Thyroid gland (tissue), 4 donors: Measurements from ENCODE around the gene TMEM158. TPM values are rescaled to one million over a fixed set of nuclear protein-coding genes. Genes with fewer than 3 reads are reported as not detected.

ENCODE experiments used
- DNase-seq, 2 donors: peaks; one replicate each; pipeline ENCODE4 v3.0.0-alpha.2; 2019
- H3K27ac ChIP-seq, 3 donors: fragments of 200-600 bp; sonication (generic); 1 replicate in 2 of 3; 2 replicates in 1 of 3; pipeline ENCODE4 v1.5.1; 2016 to 2019; ENCODE audit warnings: mild to moderate bottlenecking in 1 of 3, moderate library complexity in 1 of 3
- H3K27me3 ChIP-seq: fragments of 200-600 bp; sonication (generic); one replicate; pipeline ENCODE4 v1.5.1; 2019
- H3K36me3 ChIP-seq, 2 donors: fragments of 200-600 bp; sonication (generic); one replicate each; pipeline ENCODE4 v1.5.1; 2016 to 2019
- H3K4me1 ChIP-seq, 2 donors: fragments of 200-600 bp; sonication (generic); one replicate each; pipeline ENCODE4 v1.5.1; 2017 to 2019
- H3K4me3 ChIP-seq, 3 donors: fragments of 200-600 bp; sonication (generic); replicated peaks in 1 of 3; 1 replicate in 2 of 3; 2 replicates in 1 of 3; pipeline ENCODE4 v1.5.1; 2016; ENCODE audit warnings: mild to moderate bottlenecking in 1 of 3
- H3K9me3 ChIP-seq: fragments of 200-600 bp; sonication (generic); one replicate; pipeline ENCODE4 v1.5.1; 2017
- POLR2A ChIP-seq, 2 donors: fragments of 450-650 bp; IDR thresholded peaks; one replicate each; pipeline ENCODE4 v1.6.1; 2017; ENCODE audit warnings: antibody characterized with exemption in 2 of 2, mild to moderate bottlenecking in 2 of 2, moderate library complexity in 1 of 2
- WGBS, 2 donors: methylation state at CpG; one replicate each; pipeline ENCODE4 v1.1.5; 2017; 5-methylcytosine and 5-hydroxymethylcytosine counted together
- intact Hi-C: fragments of 100-400 bp; cut with DNase I; formaldehyde crosslinking; loops from one replicate; pipeline ENCODE4 v1.15.1; 2023
- total RNA-seq, 4 donors: library from RNA; depleted of rRNA; stranded (reverse); fragments of >200 nt; gene quantifications; one replicate each; pipeline ENCODE4 v1.2.3, GENCODE V29; 2016
- TF ChIP-seq, protein P1 (sequence below), 6 experiments: fragments of 200-600 bp in 3 of 6; fragments of 450-650 bp in 3 of 6; sonication (generic) in 3 of 6; IDR thresholded peaks; one replicate each; pipeline ENCODE4 v1.5.1; 2016 to 2019; ENCODE audit warnings: antibody characterized with exemption in 6 of 6, mild to moderate bottlenecking in 2 of 6, inconsistent platforms in 1 of 6, moderate library complexity in 1 of 6

The TMEM158 gene
- total RNA-seq, 4 donors from 2014 or later = 0.40 to 0.78 TPM; not detected in 2

DNA sequence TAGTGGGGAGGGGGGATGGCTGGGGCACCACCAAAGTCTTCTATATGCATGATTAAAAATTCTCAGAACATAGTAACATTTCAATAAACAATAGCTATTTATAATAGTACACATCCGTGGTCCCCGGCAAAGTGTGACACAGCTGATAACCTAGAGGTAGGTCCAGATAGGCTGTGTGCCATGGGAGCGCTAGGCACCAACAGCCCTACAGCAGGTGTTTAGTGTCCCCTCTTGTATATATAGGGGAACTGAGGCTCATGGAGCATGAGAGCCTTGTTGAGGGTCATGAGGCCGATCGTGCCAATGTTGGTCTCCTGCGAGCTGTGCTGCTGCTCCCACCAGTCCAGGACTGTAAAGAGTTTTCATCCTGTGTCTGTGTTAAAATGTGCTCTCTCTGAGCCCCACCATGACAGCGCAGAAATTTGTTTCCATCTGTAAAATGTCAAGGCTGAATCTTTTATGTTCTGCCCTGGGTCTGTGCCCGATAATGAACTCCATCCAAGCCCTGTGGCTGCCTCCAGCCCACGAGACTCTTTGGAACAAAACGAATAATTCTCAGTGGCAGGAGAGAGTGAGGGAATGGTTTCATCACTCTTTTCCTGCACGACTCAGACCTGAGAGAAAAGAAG, 14.5 kb downstream of the TMEM158 start:
- H3K27ac ChIP-seq = no peak overlapping the region
- WGBS, 2 donors = 65 to 74% methylated on average over 8 to 11 of the region's 11 CpGs
- H3K4me1 ChIP-seq = no peaks in the 10 kb centered on the region
- TF ChIP-seq, protein P1, sequence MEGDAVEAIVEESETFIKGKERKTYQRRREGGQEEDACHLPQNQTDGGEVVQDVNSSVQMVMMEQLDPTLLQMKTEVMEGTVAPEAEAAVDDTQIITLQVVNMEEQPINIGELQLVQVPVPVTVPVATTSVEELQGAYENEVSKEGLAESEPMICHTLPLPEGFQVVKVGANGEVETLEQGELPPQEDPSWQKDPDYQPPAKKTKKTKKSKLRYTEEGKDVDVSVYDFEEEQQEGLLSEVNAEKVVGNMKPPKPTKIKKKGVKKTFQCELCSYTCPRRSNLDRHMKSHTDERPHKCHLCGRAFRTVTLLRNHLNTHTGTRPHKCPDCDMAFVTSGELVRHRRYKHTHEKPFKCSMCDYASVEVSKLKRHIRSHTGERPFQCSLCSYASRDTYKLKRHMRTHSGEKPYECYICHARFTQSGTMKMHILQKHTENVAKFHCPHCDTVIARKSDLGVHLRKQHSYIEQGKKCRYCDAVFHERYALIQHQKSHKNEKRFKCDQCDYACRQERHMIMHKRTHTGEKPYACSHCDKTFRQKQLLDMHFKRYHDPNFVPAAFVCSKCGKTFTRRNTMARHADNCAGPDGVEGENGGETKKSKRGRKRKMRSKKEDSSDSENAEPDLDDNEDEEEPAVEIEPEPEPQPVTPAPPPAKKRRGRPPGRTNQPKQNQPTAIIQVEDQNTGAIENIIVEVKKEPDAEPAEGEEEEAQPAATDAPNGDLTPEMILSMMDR (IDR thresholded peaks at IDR 0.05) = no peak
- TF ChIP-seq POLR2A (IDR thresholded peaks at IDR 0.05) = no peak
- no peak overlapping the region for H3K4me3 ChIP-seq
- no peaks in the 10 kb centered on the region for H3K9me3 ChIP-seq
- H3K27me3 ChIP-seq = no peaks in the 10 kb centered on the region
- H3K36me3 ChIP-seq = no peaks in the 10 kb centered on the region
- intact Hi-C loops = loop anchor here (5.0 kb wide), 1 partner anchor 174 kb away; no protein-coding TSS in a partner anchor
- no peak for DNase-seq

GRCh38 chr3:45210308-45211041, 15.6 kb downstream of the TMEM158 start:
- H3K9me3 ChIP-seq = no peaks in the 10 kb centered on the region
- DNase-seq = peak; percentile 89 to 91
- intact Hi-C loops = loop anchor here (5.0 kb wide), 1 partner anchor 173 kb away; no protein-coding TSS in a partner anchor
- no peak for TF ChIP-seq POLR2A (IDR thresholded peaks at IDR 0.05)
- TF ChIP-seq, protein P1 (IDR thresholded peaks at IDR 0.05) = peak; percentile 51 to 99 (median 90)
- H3K36me3 ChIP-seq = no peaks in the 10 kb centered on the region
- WGBS, 2 donors = 20 to 23% methylated on average over 12 to 13 of the region's 14 CpGs
- no peaks in the 10 kb centered on the region for H3K4me1 ChIP-seq
- H3K27me3 ChIP-seq = no peaks in the 10 kb centered on the region
- no peak overlapping the region for H3K4me3 ChIP-seq
- H3K27ac ChIP-seq = no peak overlapping the region

- 82 to 86% methylated on average over 3 of the region's 3 CpGs for WGBS, 2 donors
- intact Hi-C loops = no loop called here
Observed at GRCh38 chr3:45209526-45209925, 16.6 kb downstream of the TMEM158 start.

DNA sequence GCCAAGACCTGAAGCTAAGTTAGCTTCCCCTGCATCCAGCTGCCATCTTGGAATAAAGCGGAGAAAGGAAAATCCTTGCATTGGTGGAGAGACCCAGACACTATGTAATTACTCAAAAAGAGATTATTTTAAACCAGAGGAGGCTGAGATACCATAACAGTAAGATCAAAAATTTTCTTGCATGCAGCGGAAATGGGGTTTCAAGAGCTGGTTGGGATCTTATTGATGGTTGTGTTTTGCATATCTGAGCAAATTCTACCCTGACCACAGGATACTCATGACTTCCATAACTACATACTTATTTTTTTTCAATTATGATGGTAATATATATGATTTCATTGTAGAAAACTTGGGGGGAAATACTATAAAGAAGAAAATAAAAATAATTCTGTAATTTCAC, 17.5 kb downstream of the TMEM158 start:
- H3K27ac ChIP-seq = no peak overlapping the region
- WGBS, 2 donors = 93 to 96% methylated on average over 2 of the region's 2 CpGs
- intact Hi-C loops = no loop called here
- no peaks in the 10 kb centered on the region for H3K4me1 ChIP-seq
- H3K27me3 ChIP-seq = no peaks in the 10 kb centered on the region
- no peak for TF ChIP-seq POLR2A (IDR thresholded peaks at IDR 0.05)
- TF ChIP-seq, protein P1 (IDR thresholded peaks at IDR 0.05) = no peak
- H3K36me3 ChIP-seq = no peaks in the 10 kb centered on the region
- no peak overlapping the region for H3K4me3 ChIP-seq
- no peaks in the 10 kb centered on the region for H3K9me3 ChIP-seq
- no peak for DNase-seq

More at GRCh38 chr3:45209526-45209925, 16.6 kb downstream of the TMEM158 start:
- H3K9me3 ChIP-seq = no peaks in the 10 kb centered on the region
- no peaks in the 10 kb centered on the region for H3K36me3 ChIP-seq
- no peak overlapping the region for H3K27ac ChIP-seq
- no peaks in the 10 kb centered on the region for H3K4me1 ChIP-seq
- TF ChIP-seq, protein P1 (IDR thresholded peaks at IDR 0.05) = no peak
- no peak for TF ChIP-seq POLR2A (IDR thresholded peaks at IDR 0.05)
- H3K27me3 ChIP-seq = no peaks in the 10 kb centered on the region
- no peak for DNase-seq
- no peak overlapping the region for H3K4me3 ChIP-seq

- WGBS, 2 donors = 83 to 87% methylated on average over 4 of the region's 4 CpGs
- intact Hi-C loops = no loop called here
Observed at GRCh38 chr3:45207446-45207845, 18.6 kb downstream of the TMEM158 start.

More at GRCh38 chr3:45207446-45207845, 18.6 kb downstream of the TMEM158 start:
- Histone ChIP-seq H3K9me3 (no peaks in the 10 kb centered on the region), H3K27me3 (no peaks in the 10 kb centered on the region), H3K4me1 (no peaks in the 10 kb centered on the region), H3K27ac (no peak overlapping the region), H3K4me3 (no peak overlapping the region), H3K36me3 (no peaks in the 10 kb centered on the region)
- no peak for DNase-seq
- no peak for TF ChIP-seq POLR2A (IDR thresholded peaks at IDR 0.05)
- TF ChIP-seq, protein P1 (IDR thresholded peaks at IDR 0.05) = no peak
